ENCODE data around the gene MEA1.

The MEA1 gene

GRCh38 chr6:43037706-43038105 is 24.0 kb upstream of the MEA1 start:
- no peak for DNase-seq

GRCh38 chr6:43037197-43037596 is 23.5 kb upstream of the MEA1 start:
- DNase-seq, result no peak

GRCh38 chr6:43036712-43037111 is 23.0 kb upstream of the MEA1 start:
- no peak for DNase-seq

- no peak for DNase-seq
Measured at GRCh38 chr6:43035495-43036194, 21.9 kb upstream of the MEA1 start.

- DNase-seq, result no peak
Measured at GRCh38 chr6:43034190-43034525, 20.4 kb upstream of the MEA1 start.

GRCh38 chr6:43033496-43034189 is 19.9 kb upstream of the MEA1 start:
- no peak for DNase-seq

GRCh38 chr6:43032326-43032725 is 18.6 kb upstream of the MEA1 start:
- no peak for DNase-seq

- DNase-seq, result no peak
Measured at GRCh38 chr6:43029120-43029519, 15.4 kb upstream of the MEA1 start.

- no peak for DNase-seq
Measured at GRCh38 chr6:43026365-43026764, 12.6 kb upstream of the MEA1 start.

- DNase-seq, result peak; percentile 34
Measured at GRCh38 chr6:43024436-43024835, 10.7 kb upstream of the MEA1 start.

- DNase-seq, result peak; percentile 83
Measured at GRCh38 chr6:43021270-43022047, 7.7 kb upstream of the MEA1 start, which contains the start of gene RRP36. Gene RRP36, plus strand, starts transcription at chr6:43021623. Its CDS starts 32 bp downstream, at chr6:43021655.

GRCh38 chr6:43020847-43021246 is 7.1 kb upstream of the MEA1 start:
- no peak for DNase-seq

- DNase-seq, result no peak
Measured at GRCh38 chr6:43020052-43020705, 6.4 kb upstream of the MEA1 start.

GRCh38 chr6:43019152-43019551 is 5.4 kb upstream of the MEA1 start:
- DNase-seq, result no peak

- no peak for DNase-seq
Measured at GRCh38 chr6:43016943-43017334, 3.2 kb upstream of the MEA1 start.

GRCh38 chr6:43016176-43016942 is 2.6 kb upstream of the MEA1 start:
- no peak for DNase-seq

GRCh38 chr6:43014434-43014909 is 726 bp upstream of the MEA1 start:
- no peak for DNase-seq

GRCh38 chr6:43013097-43013842 is 476 bp downstream of the MEA1 start:
- no peak for DNase-seq

- DNase-seq, result no peak
Measured at GRCh38 chr6:43012364-43012763, 1.4 kb downstream of the MEA1 start.

- no peak for DNase-seq
Measured at GRCh38 chr6:43011207-43011606, 2.5 kb downstream of the MEA1 start.

GRCh38 chr6:43009124-43009523 is 4.6 kb downstream of the MEA1 start:
- peak; percentile 50 for DNase-seq

GRCh38 chr6:43007126-43007525 is 6.6 kb downstream of the MEA1 start:
- DNase-seq, result no peak

Data from stimulated activated CD8-positive, alpha-beta memory T cell treated with anti-CD3 and anti-CD28 coated beads, Interleukin-4, amount 100 ng/mL, for 48 hours (primary cell).